Transverse colon (tissue), 4 donors: ENCODE data around the gene WDR45. TPM values are rescaled to one million over a fixed set of nuclear protein-coding genes. Genes with fewer than 3 reads are reported as not detected.

Experiments used
- DNase-seq: peaks from one replicate; pipeline ENCODE4 v3.0.0-alpha.2; 2019
- H3K27ac ChIP-seq, 4 donors: fragments of 200-600 bp; sonication (generic); 2 replicates each; pipeline ENCODE4 v1.5.1; 2016 to 2018; ENCODE audit warnings: inconsistent platforms in 4 of 4
- H3K27me3 ChIP-seq: fragments of 200-600 bp; sonication (generic); 2 replicates; pipeline ENCODE4 v1.5.1; 2017; ENCODE audit warnings: inconsistent platforms
- H3K36me3 ChIP-seq, 4 donors: fragments of 200-600 bp; sonication (generic); 2 replicates each; pipeline ENCODE4 v1.5.1; 2017 to 2019; ENCODE audit warnings: inconsistent platforms in 4 of 4
- H3K4me1 ChIP-seq, 4 donors: fragments of 200-600 bp; sonication (generic); 2 replicates each; pipeline ENCODE4 v1.5.1; 2017 to 2020; ENCODE audit warnings: inconsistent platforms in 4 of 4
- H3K4me3 ChIP-seq, 4 donors: fragments of 200-600 bp; sonication (generic); 1 replicate in 1 of 4; 2 replicates in 3 of 4; pipeline versions ENCODE4 v1.5.1 to v1.6.1; 2017 to 2019; ENCODE audit warnings: inconsistent platforms in 4 of 4
- H3K9me3 ChIP-seq, 2 donors: fragments of 200-600 bp; sonication (generic); 2 replicates each; pipeline ENCODE4 v1.5.1; 2017 to 2019; ENCODE audit warnings: inconsistent platforms in 2 of 2
- EP300 ChIP-seq: sonication (generic); formaldehyde crosslinking; IDR thresholded peaks from one replicate; pipeline ENCODE4 v1.6.1; 2017; ENCODE audit warnings: antibody characterized with exemption, low read depth
- POLR2A ChIP-seq: fragments of 450-650 bp; IDR thresholded peaks from one replicate; pipeline ENCODE4 v1.6.1; 2016; ENCODE audit warnings: antibody characterized with exemption, mild to moderate bottlenecking, moderate library complexity
- POLR2AphosphoS5 ChIP-seq, 3 donors: sonication (generic); formaldehyde crosslinking; IDR thresholded peaks; one replicate each; pipeline ENCODE4 v1.6.1; 2016; ENCODE audit warnings: antibody characterized with exemption in 3 of 3
- WGBS, 2 donors: methylation state at CpG; one replicate each; pipeline ENCODE4 v1.1.5; 2018; ENCODE audit warnings: low coverage in 1 of 2; 5-methylcytosine and 5-hydroxymethylcytosine counted together
- in situ Hi-C, 4 donors: fragments of 200-750 bp; cut with MboI; loops; one replicate each; pipeline versions ENCODE4 v1.15.0 to v1.15.1; 2017; ENCODE audit warnings: low sequenced_read_pairs in 3 of 4, low pct_ligation_motif_present in 1 of 4, low pct_unique_long_range_greater_than_20kb in 1 of 4
- intact Hi-C: fragments of 100-400 bp; cut with DNase I; formaldehyde crosslinking; loops from one replicate; pipeline ENCODE4 v1.15.1; 2023; ENCODE audit warnings: low total_unique reads
- total RNA-seq, 4 donors: library from RNA; depleted of rRNA; stranded (reverse); fragments of >200 nt; gene quantifications; one replicate each; pipeline ENCODE4 v1.1.0, GENCODE V29; 2016
- TF ChIP-seq, protein P1 (sequence below), 5 experiments: fragments of 200-600 bp in 3 of 5; fragments of 450-650 bp in 2 of 5; sonication (generic) in 3 of 5; IDR thresholded peaks; 1 replicate in 2 of 5; 2 replicates in 3 of 5; pipeline ENCODE4 v1.5.1; 2016 to 2017; ENCODE audit warnings: antibody characterized with exemption in 5 of 5, inconsistent platforms in 3 of 5, mild to moderate bottlenecking in 2 of 5, moderate library complexity in 1 of 5

WDR45 gene
- total RNA-seq, 4 donors from 2014 or later: 73.5 to 205 (median 117) TPM

DNA sequence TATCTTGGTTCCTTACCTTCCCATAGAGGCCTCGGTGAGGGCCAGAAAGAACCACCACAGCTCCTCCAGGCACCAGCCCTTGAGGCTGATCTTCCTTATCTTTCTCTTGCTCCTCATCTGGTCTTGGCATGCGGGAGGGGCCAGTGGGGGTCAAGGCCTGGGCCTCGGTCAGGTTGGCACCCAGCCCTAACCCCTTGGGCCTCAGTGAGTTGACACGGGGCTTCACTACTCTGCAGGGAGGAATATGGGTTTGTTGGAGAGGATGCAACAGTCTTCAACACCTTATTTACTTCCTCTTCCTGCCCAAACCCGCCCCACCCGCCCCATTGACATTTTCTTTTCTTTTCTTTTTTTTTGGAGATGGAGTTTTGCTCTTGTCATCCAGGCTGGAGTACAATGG is 37.9 kb upstream of the WDR45 start:
- in situ Hi-C loops (no loop called here), intact Hi-C loops (no loop called here)
- H3K4me3 ChIP-seq: no peak overlapping the region
- H3K9me3 ChIP-seq: no peaks in the 10 kb centered on the region
- H3K4me1 ChIP-seq: peaks cover 0 to 4% (median 3%) of the 10 kb centered on the region in 4 donors
- WGBS, 2 donors: 73% methylated on average over 6 of the region's 6 CpGs; no CpG with 5 or more reads in 1 of the 2 donors
- no peak overlapping the region for H3K27ac ChIP-seq
- peaks cover 0 to 5% (median 0%) of the 10 kb centered on the region in 4 donors for H3K36me3 ChIP-seq
- TF ChIP-seq POLR2AphosphoS5 (IDR thresholded peaks at IDR 0.05) (no peak), EP300 (no peak), POLR2A (no peak)
- TF ChIP-seq, protein P1, sequence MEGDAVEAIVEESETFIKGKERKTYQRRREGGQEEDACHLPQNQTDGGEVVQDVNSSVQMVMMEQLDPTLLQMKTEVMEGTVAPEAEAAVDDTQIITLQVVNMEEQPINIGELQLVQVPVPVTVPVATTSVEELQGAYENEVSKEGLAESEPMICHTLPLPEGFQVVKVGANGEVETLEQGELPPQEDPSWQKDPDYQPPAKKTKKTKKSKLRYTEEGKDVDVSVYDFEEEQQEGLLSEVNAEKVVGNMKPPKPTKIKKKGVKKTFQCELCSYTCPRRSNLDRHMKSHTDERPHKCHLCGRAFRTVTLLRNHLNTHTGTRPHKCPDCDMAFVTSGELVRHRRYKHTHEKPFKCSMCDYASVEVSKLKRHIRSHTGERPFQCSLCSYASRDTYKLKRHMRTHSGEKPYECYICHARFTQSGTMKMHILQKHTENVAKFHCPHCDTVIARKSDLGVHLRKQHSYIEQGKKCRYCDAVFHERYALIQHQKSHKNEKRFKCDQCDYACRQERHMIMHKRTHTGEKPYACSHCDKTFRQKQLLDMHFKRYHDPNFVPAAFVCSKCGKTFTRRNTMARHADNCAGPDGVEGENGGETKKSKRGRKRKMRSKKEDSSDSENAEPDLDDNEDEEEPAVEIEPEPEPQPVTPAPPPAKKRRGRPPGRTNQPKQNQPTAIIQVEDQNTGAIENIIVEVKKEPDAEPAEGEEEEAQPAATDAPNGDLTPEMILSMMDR (IDR thresholded peaks at IDR 0.05): no peak
- no peaks in the 10 kb centered on the region for H3K27me3 ChIP-seq
- DNase-seq: no peak

DNA sequence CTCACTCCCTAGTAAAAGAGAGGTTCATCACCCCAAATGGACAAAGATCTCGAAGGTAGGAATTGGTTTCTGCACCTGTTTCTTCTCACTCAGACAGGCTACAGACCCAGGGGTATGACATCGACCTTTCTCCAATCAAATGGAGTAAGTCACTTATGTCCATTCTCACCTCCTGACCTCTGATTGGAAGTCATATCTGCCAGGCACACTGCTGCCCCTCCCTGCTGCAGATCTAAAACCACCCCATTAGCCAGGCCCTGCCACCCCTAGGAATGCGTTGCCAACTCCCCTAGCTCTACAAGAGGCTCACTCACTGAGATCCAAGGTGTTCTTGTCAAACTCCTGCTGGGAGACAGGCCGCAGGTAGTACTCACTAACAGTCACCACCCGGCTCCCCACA is 37.0 kb upstream of the WDR45 start:
- no peak for TF ChIP-seq POLR2A
- TF ChIP-seq, protein P1 (IDR thresholded peaks at IDR 0.05): no peak
- TF ChIP-seq POLR2AphosphoS5 (IDR thresholded peaks at IDR 0.05): no peak
- TF ChIP-seq EP300: no peak
- WGBS, 2 donors: 81% methylated on average over 5 of the region's 5 CpGs; no CpG with 5 or more reads in 1 of the 2 donors
- H3K4me1 ChIP-seq: no peaks in the 10 kb centered on the region
- in situ Hi-C loops (no loop called here), intact Hi-C loops (no loop called here)
- H3K36me3 ChIP-seq: peaks cover 0 to 5% (median 0%) of the 10 kb centered on the region in 4 donors
- H3K9me3 ChIP-seq: no peaks in the 10 kb centered on the region
- no peak overlapping the region for H3K27ac ChIP-seq
- H3K27me3 ChIP-seq: no peaks in the 10 kb centered on the region
- DNase-seq: no peak
- H3K4me3 ChIP-seq: no peak overlapping the region

DNA sequence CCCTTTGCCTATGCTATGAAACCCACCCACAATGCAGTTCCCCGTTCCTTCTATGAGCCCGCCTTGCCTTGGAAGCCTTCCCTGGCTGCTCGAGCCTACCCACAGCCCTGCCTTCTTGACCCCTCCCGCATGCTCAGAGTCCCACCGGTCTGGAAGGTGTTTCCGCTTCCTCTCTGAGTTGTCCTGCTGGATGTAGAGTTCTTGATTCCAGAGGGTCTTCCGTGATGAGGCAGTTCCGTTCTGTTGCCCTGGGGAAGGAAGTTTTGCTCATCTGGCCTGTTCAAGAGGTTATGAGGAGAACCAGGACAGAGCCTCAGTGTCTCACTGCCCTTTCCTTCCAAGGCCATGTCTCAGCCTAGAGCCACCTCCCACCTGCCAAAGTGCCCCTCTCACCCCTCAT is 36.4 kb upstream of the WDR45 start:
- in situ Hi-C loops: no loop called here
- TF ChIP-seq, protein P1 (IDR thresholded peaks at IDR 0.05): no peak
- no peak for TF ChIP-seq POLR2AphosphoS5 (IDR thresholded peaks at IDR 0.05)
- TF ChIP-seq POLR2A: no peak
- no peak for TF ChIP-seq EP300
- no peak overlapping the region for H3K4me3 ChIP-seq
- peaks cover 0 to 5% (median 0%) of the 10 kb centered on the region in 4 donors for H3K36me3 ChIP-seq
- H3K4me1 ChIP-seq: no peaks in the 10 kb centered on the region
- no peak for DNase-seq
- no peaks in the 10 kb centered on the region for H3K27me3 ChIP-seq
- H3K9me3 ChIP-seq: no peaks in the 10 kb centered on the region
- intact Hi-C loops: no loop called here
- no peak overlapping the region for H3K27ac ChIP-seq
- 90% methylated on average over 8 of the region's 8 CpGs; no CpG with 5 or more reads in 1 of the 2 donors for WGBS, 2 donors

DNA sequence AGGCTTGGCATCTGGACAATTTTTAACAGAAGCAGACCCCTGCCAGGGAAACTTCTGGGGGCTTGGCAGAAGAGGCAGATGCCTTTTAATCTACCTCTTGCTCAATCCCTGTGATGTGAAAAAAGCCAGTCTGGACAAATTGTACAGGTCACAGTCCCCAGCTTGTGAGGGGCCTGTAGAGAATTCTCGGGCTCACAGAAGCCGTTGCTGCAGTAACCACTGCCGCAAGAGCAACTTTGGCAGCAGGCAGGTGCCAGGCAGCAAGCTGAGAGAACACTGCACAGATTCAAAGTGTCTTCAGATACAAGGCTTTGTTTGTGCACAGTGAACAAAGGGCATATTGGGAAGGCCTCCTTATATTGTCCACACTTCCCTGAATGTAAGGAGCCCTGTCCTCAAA is 32.1 kb upstream of the WDR45 start:
- H3K9me3 ChIP-seq: no peaks in the 10 kb centered on the region
- TF ChIP-seq POLR2A: no peak
- TF ChIP-seq EP300: no peak
- TF ChIP-seq, protein P1 (IDR thresholded peaks at IDR 0.05): no peak
- TF ChIP-seq POLR2AphosphoS5 (IDR thresholded peaks at IDR 0.05): no peak

More for the DNA sequence above, 32.1 kb upstream of the WDR45 start:
- Histone ChIP-seq H3K4me1 (no peaks in the 10 kb centered on the region), H3K27ac (no peak overlapping the region), H3K4me3 (no peak overlapping the region), H3K36me3 (no peaks in the 10 kb centered on the region), H3K27me3 (no peaks in the 10 kb centered on the region)
- in situ Hi-C loops (no loop called here), intact Hi-C loops (no loop called here)
- DNase-seq: no peak
- 67% methylated on average over 3 of the region's 3 CpGs; no CpG with 5 or more reads in 1 of the 2 donors for WGBS, 2 donors
